GM21619 (cell line): ENCODE data around the gene DENND5A.

Experiments
- ATAC-seq: cut with Tn5 transposase; IDR thresholded peaks from one replicate; pipeline ENCODE4 v1.9.1; 2021; ENCODE audit not compliant: unreplicated experiment

Gene DENND5A

GRCh38 chr11:9141186-9141585, 124.0 kb downstream of the DENND5A start:
- ATAC-seq, result no peak

- ATAC-seq, result no peak
Measured at GRCh38 chr11:9139628-9140357, 125.4 kb downstream of the DENND5A start.

GRCh38 chr11:9138612-9139579, 126.3 kb downstream of the DENND5A start:
- ATAC-seq, result no peak

GRCh38 chr11:9138133-9138453, 127.1 kb downstream of the DENND5A start:
- peak; percentile 12 for ATAC-seq

GRCh38 chr11:9137293-9138132, 127.6 kb downstream of the DENND5A start:
- peak; percentile 96 for ATAC-seq

GRCh38 chr11:9136741-9137140, 128.4 kb downstream of the DENND5A start:
- ATAC-seq, result no peak

- ATAC-seq, result no peak
Measured at GRCh38 chr11:9133956-9134355, 131.2 kb downstream of the DENND5A start.

- ATAC-seq, result no peak
Measured at GRCh38 chr11:9132203-9132878, 132.8 kb downstream of the DENND5A start.

GRCh38 chr11:9130297-9130696, 134.9 kb downstream of the DENND5A start:
- ATAC-seq, result no peak

- ATAC-seq, result no peak
Measured at GRCh38 chr11:9126636-9127035, 138.5 kb downstream of the DENND5A start.

GRCh38 chr11:9125185-9125886, 139.8 kb downstream of the DENND5A start:
- ATAC-seq, result no peak

GRCh38 chr11:9123595-9124304, 141.4 kb downstream of the DENND5A start:
- ATAC-seq, result no peak

- no peak for ATAC-seq
Measured at GRCh38 chr11:9121469-9121796, 143.7 kb downstream of the DENND5A start.

GRCh38 chr11:9120664-9121468, 144.3 kb downstream of the DENND5A start:
- ATAC-seq, result no peak

GRCh38 chr11:9118277-9118676, 146.9 kb downstream of the DENND5A start:
- no peak for ATAC-seq

- ATAC-seq, result no peak
Measured at GRCh38 chr11:9112075-9112474, 153.1 kb downstream of the DENND5A start.

- ATAC-seq, result no peak
Measured at GRCh38 chr11:9109858-9110731, 155.1 kb downstream of the DENND5A start.

- ATAC-seq, result no peak
Measured at GRCh38 chr11:9104580-9104979, 160.6 kb downstream of the DENND5A start.
